ENCODE results near the gene TP53I11. TPM values are rescaled to one million over a fixed set of nuclear protein-coding genes. Genes with fewer than 3 reads are reported as not detected.

TP53I11 gene
- total RNA-seq, 4 donors from 2014 or later = 21.7 to 34.0 (median 30.9) TPM

GRCh38 chr11:44983786-44984185 lies 33.1 kb upstream of the TP53I11 start:
- Histone ChIP-seq H3K9me3 (no peaks in the 10 kb centered on the region), H3K4me3 (replicated peaks in 1 of 3) (no peak overlapping the region), H3K36me3 (no peaks in the 10 kb centered on the region), H3K27ac (no peak overlapping the region), H3K27me3 (no peaks in the 10 kb centered on the region), H3K4me1 (peaks cover 17 to 24% of the 10 kb centered on the region in 2 donors)
- no peak for TF ChIP-seq POLR2A (IDR thresholded peaks at IDR 0.05)
- no peak for DNase-seq
- intact Hi-C loops (cut with DNase I) = no loop called here
- 90 to 94% methylated on average over 7 of the region's 7 CpGs for WGBS, 2 donors

- H3K27ac ChIP-seq = no peak overlapping the region
- no peaks in the 10 kb centered on the region for H3K36me3 ChIP-seq
- peaks cover 17 to 30% of the 10 kb centered on the region in 2 donors for H3K4me1 ChIP-seq
- WGBS, 2 donors = 90 to 94% methylated on average over 7 to 8 of the region's 8 CpGs
- intact Hi-C loops (cut with DNase I) = no loop called here
- TF ChIP-seq CTCF (IDR thresholded peaks at IDR 0.05) (no peak), POLR2A (IDR thresholded peaks at IDR 0.05) (no peak)
- no peaks in the 10 kb centered on the region for H3K27me3 ChIP-seq
- DNase-seq = no peak
- H3K9me3 ChIP-seq = no peaks in the 10 kb centered on the region
- no peak overlapping the region for H3K4me3 ChIP-seq (replicated peaks in 1 of 3)
These were observed 31.9 kb upstream of the TP53I11 start for GRCh38 chr11:44982496-44983062.

GRCh38 chr11:44980533-44981427 lies 30.1 kb upstream of the TP53I11 start:
- no peak for DNase-seq
- Histone ChIP-seq H3K36me3 (no peaks in the 10 kb centered on the region), H3K9me3 (no peaks in the 10 kb centered on the region), H3K4me3 (replicated peaks in 1 of 3) (no peak overlapping the region), H3K27ac (peak overlapping the region; percentile 46 to 87 (median 61)), H3K27me3 (no peaks in the 10 kb centered on the region), H3K4me1 (peaks cover 17 to 30% of the 10 kb centered on the region in 2 donors)
- 82 to 85% methylated on average over 11 to 12 of the region's 15 CpGs for WGBS, 2 donors
- TF ChIP-seq CTCF (IDR thresholded peaks at IDR 0.05) = no peak
- no peak for TF ChIP-seq POLR2A (IDR thresholded peaks at IDR 0.05)
- intact Hi-C loops (cut with DNase I) = no loop called here

GRCh38 chr11:44979543-44980399 lies 29.1 kb upstream of the TP53I11 start:
- Histone ChIP-seq H3K4me1 (peaks cover 17 to 30% of the 10 kb centered on the region in 2 donors), H3K36me3 (no peaks in the 10 kb centered on the region), H3K27ac (peak overlapping the region; percentile 56 to 87 (median 61)), H3K27me3 (no peaks in the 10 kb centered on the region), H3K4me3 (replicated peaks in 1 of 3) (no peak overlapping the region), H3K9me3 (no peaks in the 10 kb centered on the region)
- no peak for TF ChIP-seq POLR2A (IDR thresholded peaks at IDR 0.05)
- TF ChIP-seq CTCF (IDR thresholded peaks at IDR 0.05) = peak in 1 of 6 experiments; percentile 5
- WGBS, 2 donors = 62 to 71% methylated on average over 21 to 24 of the region's 24 CpGs
- peak; percentile 87 to 90 for DNase-seq
- intact Hi-C loops (cut with DNase I) = no loop called here

DNA sequence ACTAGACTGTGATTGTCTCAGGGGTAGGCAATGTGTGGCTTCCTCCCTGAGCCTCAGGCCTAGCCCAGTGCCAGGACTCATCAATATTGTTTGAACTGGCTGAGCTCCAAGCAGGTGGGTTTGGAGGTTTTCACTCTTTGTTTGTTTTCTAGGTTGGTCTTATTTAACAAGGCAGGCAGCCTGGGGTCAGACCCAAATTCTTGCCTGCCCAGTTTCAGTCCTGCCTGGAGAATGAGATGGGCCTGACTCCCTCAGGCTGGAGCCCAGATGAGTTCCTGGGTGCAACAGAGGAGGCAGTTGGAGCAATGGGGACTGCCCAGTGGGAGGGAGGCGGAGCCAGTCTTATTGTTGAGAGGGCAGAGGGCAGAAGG lies 28.3 kb upstream of the TP53I11 start:
- Histone ChIP-seq H3K9me3 (no peaks in the 10 kb centered on the region), H3K27me3 (no peaks in the 10 kb centered on the region), H3K4me3 (replicated peaks in 1 of 3) (no peak overlapping the region), H3K4me1 (peaks cover 17 to 30% of the 10 kb centered on the region in 2 donors), H3K36me3 (no peaks in the 10 kb centered on the region), H3K27ac (peak overlapping the region; percentile 56 to 87 (median 61))
- DNase-seq = no peak
- intact Hi-C loops (cut with DNase I) = no loop called here
- 100% methylated on average over 1 of the region's 1 CpG for WGBS, 2 donors
- no peak for TF ChIP-seq CTCF (IDR thresholded peaks at IDR 0.05)
- no peak for TF ChIP-seq POLR2A (IDR thresholded peaks at IDR 0.05)

All from thyroid gland (tissue), 4 donors.